8988T (cell line): Measurements from ENCODE around the gene WASF1.

Source experiments
- DNase-seq: peaks from one replicate; pipeline ENCODE4 v3.0.0; 2011

WASF1 gene

DNA sequence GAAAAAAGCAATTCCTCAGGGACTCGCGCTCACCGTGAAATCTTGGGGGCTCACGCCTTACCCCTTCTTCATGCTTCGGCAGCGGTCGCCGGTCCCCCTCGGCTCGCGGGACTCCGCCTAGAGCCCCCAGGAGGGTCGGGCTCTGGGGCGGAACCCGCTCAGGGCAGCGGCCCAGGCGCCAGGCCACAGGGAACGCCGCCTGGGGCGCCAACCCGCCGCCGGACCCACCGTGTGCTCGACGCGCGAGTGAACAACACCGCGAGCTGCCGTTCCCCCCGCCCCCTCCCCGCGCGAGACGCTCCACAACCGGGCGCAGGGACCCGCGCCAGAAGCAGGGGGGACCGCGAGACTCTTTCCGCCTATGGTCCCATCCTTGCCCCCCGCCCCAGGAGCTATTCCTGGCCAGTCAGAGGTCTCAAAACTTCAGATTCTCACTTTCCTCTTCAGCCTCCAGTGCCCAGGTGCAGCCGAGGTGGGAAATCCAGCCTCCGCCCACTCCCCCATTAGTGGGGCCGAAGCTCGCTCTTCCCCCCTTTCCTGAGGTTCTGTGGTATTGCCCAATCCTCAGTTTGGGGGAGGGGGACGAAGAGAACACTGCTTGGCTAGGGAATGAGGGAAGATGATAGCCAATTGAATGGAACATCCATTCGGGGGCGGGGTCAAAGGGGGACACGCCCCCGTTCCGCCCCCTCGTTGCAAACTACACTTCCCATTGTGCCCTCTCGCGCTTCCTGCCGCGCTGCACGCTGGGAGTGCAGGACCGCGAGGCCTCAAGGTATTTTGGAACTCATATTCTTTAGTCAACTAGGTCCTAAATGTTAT lies at the start of gene WASF1:
Gene WASF1, minus strand, starts transcription at position 265 of the 822 bp plus-strand sequence. CDS start 52,069 bp downstream, outside the sequence.
- DNase-seq: peak; percentile 49

DNA sequence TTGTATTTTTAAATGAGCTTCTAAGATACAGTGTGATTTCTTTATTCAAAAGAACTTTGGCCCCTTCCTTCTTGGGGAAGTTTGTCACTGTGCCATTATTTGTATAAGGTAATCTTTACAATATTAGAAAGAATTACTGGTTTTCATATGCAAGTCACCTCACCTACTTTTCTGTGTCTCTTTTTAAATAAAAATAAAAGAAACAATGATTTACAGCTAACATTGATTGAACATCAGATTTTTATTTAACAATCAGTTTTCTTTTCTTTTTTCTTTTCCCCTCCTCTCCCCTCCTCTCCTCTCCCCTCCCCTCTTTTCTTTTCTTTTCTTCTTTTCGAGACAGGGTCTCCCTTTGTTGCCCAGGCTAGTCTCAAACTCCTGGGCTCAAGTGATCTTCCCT lies 46.8 kb upstream of the WASF1 start:
- no peak for DNase-seq

DNA sequence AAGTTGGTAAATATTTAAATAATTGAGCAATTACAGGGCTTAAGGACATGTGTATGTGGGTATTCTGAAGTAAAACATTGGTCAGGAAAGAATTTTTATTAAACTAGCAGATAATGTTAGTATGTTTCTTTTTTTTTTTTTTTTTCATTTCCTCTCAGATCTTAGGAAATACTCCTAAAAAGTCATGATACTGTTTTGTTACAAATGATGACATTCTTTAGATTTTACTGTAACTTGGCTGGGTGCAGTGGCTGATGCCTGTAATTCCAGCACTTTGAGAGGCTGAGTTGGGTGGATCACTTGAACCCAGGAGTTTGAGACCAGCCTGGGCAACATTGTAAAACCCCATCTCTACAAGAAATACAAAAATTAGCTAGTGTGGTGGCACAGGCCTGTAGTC lies 42.3 kb upstream of the WASF1 start:
- no peak for DNase-seq

- no peak for DNase-seq
These were observed 37.8 kb upstream of the WASF1 start for GRCh38 chr6:110217266-110217665.

- no peak for DNase-seq
These were observed 36.7 kb upstream of the WASF1 start for GRCh38 chr6:110216140-110216539.

- no peak for DNase-seq
These were observed 34.9 kb upstream of the WASF1 start for GRCh38 chr6:110214338-110214737.

- no peak for DNase-seq
These were observed 32.3 kb upstream of the WASF1 start for GRCh38 chr6:110211753-110212152.

DNA sequence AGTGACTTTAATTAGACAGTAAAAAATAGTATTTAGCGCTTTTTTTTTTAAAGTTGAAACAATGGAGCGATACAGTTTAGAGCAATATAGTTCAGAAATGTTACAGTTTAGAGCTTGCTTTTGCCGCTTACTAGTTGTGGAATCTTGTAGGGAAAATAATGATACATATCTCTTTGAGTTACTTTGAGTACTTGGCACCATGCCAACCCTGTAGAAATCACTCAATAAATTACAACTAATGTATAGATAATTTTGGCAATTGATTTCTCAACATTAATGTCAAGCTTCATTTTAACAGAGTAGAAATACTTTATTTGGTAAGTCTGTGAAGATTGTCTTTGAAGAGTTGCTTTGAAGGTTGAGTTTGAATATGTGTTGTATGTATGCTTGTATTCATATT lies 28.2 kb upstream of the WASF1 start:
- DNase-seq: no peak

GRCh38 chr6:110201151-110201884 lies 21.8 kb upstream of the WASF1 start:
- no peak for DNase-seq

DNA sequence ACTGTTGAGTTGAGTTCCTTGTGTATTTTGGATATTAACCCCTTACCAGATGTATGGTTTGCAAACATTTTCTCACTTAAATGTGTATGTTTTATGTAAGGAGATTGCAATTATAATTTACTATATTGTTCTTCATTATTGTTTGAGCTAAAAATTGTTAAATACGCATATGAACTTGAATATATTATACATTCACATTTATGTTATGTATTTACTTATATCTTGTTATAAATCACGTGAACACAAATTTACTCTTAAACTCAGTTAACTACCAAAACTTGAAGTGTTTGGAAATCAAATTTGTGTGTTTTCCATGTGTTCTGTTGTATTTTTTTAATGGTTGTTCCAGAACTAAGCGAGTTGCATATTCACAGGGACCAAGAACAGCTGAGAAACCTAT lies 19.1 kb upstream of the WASF1 start:
- no peak for DNase-seq

- DNase-seq: no peak
These were observed 17.4 kb upstream of the WASF1 start for GRCh38 chr6:110196874-110197273.

- DNase-seq: no peak
These were observed 16.2 kb upstream of the WASF1 start for GRCh38 chr6:110195639-110196038.

DNA sequence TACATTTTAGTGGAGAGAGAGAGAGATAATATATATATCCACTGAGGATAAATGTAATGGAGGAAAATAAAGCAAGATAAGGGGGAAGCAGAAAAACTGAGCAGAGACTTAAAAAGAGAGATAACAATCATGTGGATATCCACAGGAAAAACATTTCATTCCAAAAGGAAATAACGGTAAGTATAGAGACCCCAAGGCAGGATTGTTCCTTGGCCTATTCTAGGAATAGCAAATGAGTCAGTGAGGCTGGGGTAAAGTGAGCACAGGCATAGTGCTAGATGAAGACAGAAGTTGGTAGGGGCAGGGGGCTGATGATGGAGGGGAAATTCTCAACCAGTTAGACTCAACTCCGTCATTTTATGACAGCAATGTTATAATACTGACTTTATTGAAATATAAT lies 12.0 kb upstream of the WASF1 start:
- DNase-seq: no peak

GRCh38 chr6:110190726-110191125 lies 11.3 kb upstream of the WASF1 start:
- DNase-seq: no peak

GRCh38 chr6:110188791-110189190 lies 9.3 kb upstream of the WASF1 start:
- no peak for DNase-seq

- DNase-seq: no peak
These were observed 6.4 kb upstream of the WASF1 start for GRCh38 chr6:110185879-110186278.

DNA sequence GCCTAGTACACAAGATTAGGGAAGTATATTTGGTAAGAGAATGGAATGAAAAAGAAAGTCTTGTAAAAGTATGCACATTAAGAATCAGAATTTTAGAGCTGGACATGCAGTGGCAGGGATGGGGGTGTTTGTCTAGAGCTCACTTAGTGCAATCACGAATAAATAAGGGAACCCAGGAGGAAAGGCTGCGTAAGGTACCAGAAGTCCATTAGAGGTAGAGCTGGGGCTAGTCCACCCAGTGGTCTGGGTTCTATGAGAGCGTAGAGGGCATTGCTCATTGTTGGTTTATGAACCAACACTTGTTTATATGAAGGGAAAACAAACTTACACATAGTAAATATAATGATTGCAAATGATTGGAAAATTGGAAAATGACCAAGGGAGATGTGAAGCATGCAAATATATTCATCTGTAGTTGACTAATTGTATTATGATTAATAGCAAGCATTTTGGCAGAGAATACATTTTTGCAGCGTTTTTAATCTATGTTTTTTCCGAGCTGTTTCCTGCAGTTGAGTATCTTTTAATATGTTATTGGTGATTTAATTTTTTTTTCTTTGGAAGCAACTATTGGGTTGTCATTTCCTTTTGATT lies 3.9 kb upstream of the WASF1 start:
- DNase-seq: no peak

- no peak for DNase-seq
These were observed 1.9 kb upstream of the WASF1 start for GRCh38 chr6:110181131-110182030.

DNA sequence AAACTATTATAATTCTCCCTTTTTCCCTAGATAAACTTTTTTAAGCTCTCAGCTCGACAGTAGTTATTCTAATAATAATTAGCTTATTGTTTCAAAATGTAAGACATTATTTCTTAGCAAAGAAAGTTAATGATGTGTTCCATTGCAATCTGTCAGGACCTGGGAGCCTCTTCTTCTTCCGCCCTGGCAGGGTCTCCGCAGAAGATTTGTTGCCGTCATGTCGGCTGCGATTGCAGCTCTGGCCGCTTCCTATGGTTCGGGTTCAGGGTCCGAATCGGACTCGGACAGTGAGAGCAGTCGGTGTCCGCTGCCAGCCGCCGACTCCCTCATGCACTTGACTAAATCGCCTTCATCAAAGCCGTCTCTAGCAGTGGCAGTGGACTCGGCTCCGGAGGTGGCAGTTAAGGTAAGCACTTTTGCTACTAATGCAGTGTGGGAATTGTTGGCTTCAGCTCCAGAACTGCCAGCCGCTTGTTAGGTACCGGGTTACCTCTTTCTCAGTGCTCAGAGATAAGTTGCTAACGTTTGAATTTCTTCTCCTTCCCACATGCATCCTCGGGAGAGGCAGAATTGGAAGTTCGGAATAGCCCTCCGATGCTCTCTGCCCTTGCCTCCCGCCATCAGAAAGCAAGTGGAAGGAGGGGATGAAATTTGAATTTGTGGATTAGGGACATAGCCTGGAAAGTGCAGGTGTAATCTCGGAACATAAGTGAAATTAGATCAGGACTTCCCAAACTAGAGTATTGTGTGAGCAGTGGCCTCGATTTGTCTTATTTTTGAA lies 948 bp upstream of the WASF1 start, which contains the start of gene CDC40:
Gene CDC40, plus strand, starts transcription at position 200 of the 781 bp plus-strand sequence. Its CDS starts 18 bp downstream, at position 218.
- peak; percentile 21 for DNase-seq

DNA sequence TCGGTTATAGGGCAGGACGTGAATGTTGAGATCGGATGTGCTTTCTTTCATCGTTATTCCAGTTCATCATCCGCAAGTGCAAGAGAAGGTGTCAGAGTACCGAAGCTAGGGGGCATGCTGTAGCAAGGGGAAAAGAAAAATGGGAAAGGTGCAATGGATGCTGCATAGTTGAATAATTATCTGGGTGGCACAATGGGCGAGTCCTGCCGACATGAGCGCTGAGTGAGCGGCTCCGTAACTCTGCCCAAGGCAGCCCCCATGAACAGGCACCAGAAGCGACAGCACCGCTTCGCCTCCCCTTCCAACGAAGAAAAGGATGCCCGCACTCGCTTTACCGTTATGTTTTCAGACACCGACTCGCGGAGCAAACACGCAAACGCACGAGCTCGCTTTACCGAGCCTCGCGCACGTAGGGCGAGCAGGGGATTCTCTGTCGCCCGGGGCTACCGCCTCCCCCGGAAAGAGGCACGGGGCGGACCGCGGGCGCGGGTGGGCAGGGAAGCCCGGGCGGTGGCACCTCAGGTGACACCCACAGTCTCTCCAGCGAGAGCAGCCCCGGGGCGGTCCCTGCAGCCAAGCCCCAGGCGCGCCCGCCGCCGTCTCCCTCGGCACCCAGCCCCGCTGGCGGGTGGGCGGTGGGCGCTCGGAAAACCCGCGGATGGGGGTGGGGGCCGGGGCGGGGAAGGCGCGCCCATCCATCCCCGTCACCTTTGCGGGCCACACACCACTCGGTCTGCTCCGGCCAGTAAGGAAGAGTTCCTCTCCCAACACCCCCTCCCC lies 654 bp downstream of the WASF1 start:
- peak; percentile 20 for DNase-seq
